Spleen (tissue), 7 donors: Measurements from ENCODE around the gene PITPNB.

ENCODE experiments used
- CTCF ChIP-seq, 11 experiments: fragments of 200-600 bp in 7 of 11; fragments of 450-650 bp in 4 of 11; sonication (generic) in 4 of 11; IDR thresholded peaks in 8 of 11; conservative IDR thresholded peaks in 3 of 11; 1 replicate in 7 of 11; 2 replicates in 4 of 11; pipeline versions ENCODE4 v1.4.0 to v1.8.0; 2016 to 2021; ENCODE audit warnings: antibody characterized with exemption in 11 of 11, inconsistent platforms in 4 of 11, mild to moderate bottlenecking in 1 of 11
- POLR2A ChIP-seq, 3 donors: fragments of 450-650 bp; IDR thresholded peaks; one replicate each; pipeline ENCODE4 v1.5.1; 2017; ENCODE audit warnings: antibody characterized with exemption in 3 of 3, mild to moderate bottlenecking in 1 of 3
- donor health status: DM: no; HTN: no; CAD: no; lungs with moderate emphysema.
- donor health status: DM: no; HTN: no; CAD: no.
- donor health status: DM: no; HTN: no; CAD: no.

GRCh38 chr22:27843441-27843840 is 75.6 kb downstream of the PITPNB start:
- TF ChIP-seq CTCF (IDR thresholded peaks at IDR 0.05 in 8 of 11, conservative IDR thresholded peaks at IDR 0.05 in 3 of 11): no peak
- no peak for TF ChIP-seq POLR2A (IDR thresholded peaks at IDR 0.05)
